ENCODE results near the gene PIP4K2A. TPM values are rescaled to one million over a fixed set of nuclear protein-coding genes. Genes with fewer than 3 reads are reported as not detected.

Gene PIP4K2A
- total RNA-seq, 2 donors from 2014 or later, result 42.6 to 58.6 TPM

GRCh38 chr10:22713853-22714478 is 412 bp downstream of the PIP4K2A start:
- no peak for ATAC-seq (ENCODE audit: insufficient number of reproducible peaks, low FRiP score, low read depth)
- H3K27ac ChIP-seq, result peak overlapping the region; percentile 86 to 90
- H3K4me3 ChIP-seq, result peak overlapping the region; percentile 99

GRCh38 chr10:22712956-22713852 is 1.2 kb downstream of the PIP4K2A start:
- Histone ChIP-seq H3K27me3 (replicated peaks; ENCODE audit: insufficient read depth) (no peaks in the 10 kb centered on the region), H3K4me1 (ENCODE audit: control insufficient read depth in 1 of 2, low read depth in 2 of 2) (peaks cover 23 to 37% of the 10 kb centered on the region in 2 donors), H3K4me3 (peak overlapping the region; percentile 99), H3K36me3 (no peaks in the 10 kb centered on the region), H3K27ac (peak overlapping the region; percentile 86 to 90), H3K9me3 (no peaks in the 10 kb centered on the region)
- no peak for TF ChIP-seq CTCF (IDR thresholded peaks at IDR 0.05)
- DNase-seq (ENCODE audit: low spot score) (no peak), ATAC-seq (ENCODE audit: insufficient number of reproducible peaks, low FRiP score, low read depth) (no peak)

More at GRCh38 chr10:22713853-22714478, 412 bp downstream of the PIP4K2A start:
- Histone ChIP-seq H3K27me3 (replicated peaks; ENCODE audit: insufficient read depth) (no peaks in the 10 kb centered on the region), H3K36me3 (no peaks in the 10 kb centered on the region), H3K4me1 (ENCODE audit: control insufficient read depth in 1 of 2, low read depth in 2 of 2) (peaks cover 23 to 30% of the 10 kb centered on the region in 2 donors), H3K9me3 (no peaks in the 10 kb centered on the region)
- no peak for DNase-seq (ENCODE audit: low spot score)
- no peak for TF ChIP-seq CTCF (IDR thresholded peaks at IDR 0.05)

GRCh38 chr10:22712211-22712955 is 2.0 kb downstream of the PIP4K2A start:
- H3K4me1 ChIP-seq (ENCODE audit: control insufficient read depth in 1 of 2, low read depth in 2 of 2), result peaks cover 23 to 44% of the 10 kb centered on the region in 2 donors
- peak overlapping the region; percentile 86 to 90 for H3K27ac ChIP-seq
- no peaks in the 10 kb centered on the region for H3K36me3 ChIP-seq
- no peaks in the 10 kb centered on the region for H3K9me3 ChIP-seq
- no peaks in the 10 kb centered on the region for H3K27me3 ChIP-seq (replicated peaks; ENCODE audit: insufficient read depth)
- DNase-seq (ENCODE audit: low spot score), result no peak
- H3K4me3 ChIP-seq, result peak overlapping the region; percentile 99
- no peak for ATAC-seq (ENCODE audit: insufficient number of reproducible peaks, low FRiP score, low read depth)
- TF ChIP-seq CTCF (IDR thresholded peaks at IDR 0.05), result no peak

GRCh38 chr10:22711373-22711772 is 3.0 kb downstream of the PIP4K2A start:
- peak overlapping the region; percentile 86 to 90 for H3K27ac ChIP-seq
- H3K9me3 ChIP-seq, result no peaks in the 10 kb centered on the region
- ATAC-seq (ENCODE audit: insufficient number of reproducible peaks, low FRiP score, low read depth) (no peak), DNase-seq (ENCODE audit: low spot score) (no peak)
- no peaks in the 10 kb centered on the region for H3K27me3 ChIP-seq (replicated peaks; ENCODE audit: insufficient read depth)
- peaks cover 23 to 53% of the 10 kb centered on the region in 2 donors for H3K4me1 ChIP-seq (ENCODE audit: control insufficient read depth in 1 of 2, low read depth in 2 of 2)
- no peaks in the 10 kb centered on the region for H3K36me3 ChIP-seq
- peak overlapping the region; percentile 99 for H3K4me3 ChIP-seq
- TF ChIP-seq CTCF (IDR thresholded peaks at IDR 0.05), result no peak
